AG09309 (cell line): ENCODE data around the gene AMN1.

Source experiments
- DNase-seq: peaks from one replicate; pipeline ENCODE4 v3.0.0-alpha.2; 2010; ENCODE audit warnings: low read depth
- H3K4me3 ChIP-seq: 2 replicates; pipeline ENCODE4 v1.5.1; 2011; ENCODE audit warnings: mild to moderate bottlenecking, low read depth, low read length, moderate library complexity; ENCODE audit not compliant: control insufficient read depth
- CTCF ChIP-seq: IDR thresholded peaks from 2 replicates; pipeline ENCODE4 v1.5.1; 2011; ENCODE audit warnings: mild to moderate bottlenecking, low read depth, low read length, inconsistent platforms; ENCODE audit not compliant: insufficient read depth, control insufficient read depth; ENCODE audit errors: missing control alignments

The AMN1 gene

GRCh38 chr12:31728917-31729640 is at the start of gene AMN1:
AMN1 (minus strand) TSS chr12:31729021; CDS start chr12:31729008, 13 bp downstream.
- TF ChIP-seq CTCF: no peak
- DNase-seq: peak; percentile 96
- H3K4me3 ChIP-seq: peak within 1 kb of the TSS; percentile 62

- no peak overlapping the region for H3K4me3 ChIP-seq
- TF ChIP-seq CTCF: no peak
- no peak for DNase-seq
Observed at GRCh38 chr12:31773867-31774266, 45.0 kb upstream of the AMN1 start.

GRCh38 chr12:31773223-31773750 is 44.5 kb upstream of the AMN1 start:
- no peak for TF ChIP-seq CTCF
- no peak for DNase-seq
- no peak overlapping the region for H3K4me3 ChIP-seq

- no peak for TF ChIP-seq CTCF
- no peak overlapping the region for H3K4me3 ChIP-seq
- DNase-seq: no peak
Observed at GRCh38 chr12:31772685-31773222, 43.9 kb upstream of the AMN1 start.

GRCh38 chr12:31772186-31772585 is 43.4 kb upstream of the AMN1 start:
- no peak for DNase-seq
- TF ChIP-seq CTCF: no peak
- no peak overlapping the region for H3K4me3 ChIP-seq

- DNase-seq: no peak
- no peak for TF ChIP-seq CTCF
- no peak overlapping the region for H3K4me3 ChIP-seq
Observed at GRCh38 chr12:31768046-31768445, 39.2 kb upstream of the AMN1 start.
